ENCODE measurements around the gene KCNQ2. TPM values are rescaled to one million over a fixed set of nuclear protein-coding genes. Genes with fewer than 3 reads are reported as not detected.
A peak's percentile ranks its signal among the peaks of the same experiment; 100 is the strongest.

The KCNQ2 gene
- 0.38 TPM in 1 of 2 replicates, not detected in the other for total RNA-seq (2013; cell fraction: nucleolus; rRNA removed)
- total RNA-seq (2014; rRNA removed) (not detected in 2 replicates), total RNA-seq (2014; rRNA removed; fragmentation: Illumina TruSeq; extraction: Trizol) (not detected in 2 replicates), total RNA-seq (2021) (0.49 TPM in 1 of 2 replicates, not detected in the other), polyA plus RNA-seq (2011; rRNA removed) (0.26 TPM in 1 of 2 replicates, not detected in the other), polyA plus RNA-seq (2014; fragmentation: Illumina TruSeq; extraction: Trizol) (not detected in 2 replicates), polyA plus RNA-seq (2014; fragmentation: Nextera tagmentation; extraction: Ambion mirVana) (not detected), polyA plus RNA-seq (2014; rRNA removed) (0.05 and 0.06 TPM in 2 replicates), polyA plus RNA-seq (2016; fragmentation: Nextera tagmentation; extraction: Ambion mirVana) (not detected), polyA minus RNA-seq (2011; rRNA and poly(A)+ RNA removed) (0.36 TPM in 1 of 2 replicates, not detected in the other), Bru-seq, nascent RNA (not detected), BruChase-seq, experiment 1, labeled RNA remaining after a 6-hour chase (percentile 9 among the genes with signal in this experiment), BruChase-seq, experiment 2, labeled RNA remaining after a 2-hour chase (not detected)
- polyA plus RNA-seq (2011; ENCODE audit: low read depth), result not detected
- polyA plus RNA-seq (2011; cell fraction: cytosol; rRNA removed), result 0.67 and 0.79 TPM in 2 replicates
- polyA plus RNA-seq (2011; cell fraction: nucleus; rRNA removed), result 0.34 and 1.1 TPM in 2 replicates
- 0.35 and 0.45 TPM in 2 replicates for polyA plus RNA-seq (2012)
- not detected in 2 replicates for polyA minus RNA-seq (2011; cell fraction: cytosol; rRNA and poly(A)+ RNA removed)
- not detected in 2 replicates for polyA minus RNA-seq (2011; cell fraction: nucleus; rRNA and poly(A)+ RNA removed)
- long read RNA-seq, experiment 1, partial matches to known transcripts, result 0 of 1 reads
- long read RNA-seq, experiment 1, other reads (novel, unspliced or antisense), result 1 of 1 reads
- long read RNA-seq, experiment 2, partial matches to known transcripts, result 0 of 1 reads
- long read RNA-seq, experiment 2, other reads (novel, unspliced or antisense), result 1 of 1 reads

GRCh38 chr20:63471981-63472831 is at the start of gene KCNQ2:
KCNQ2 (minus strand) TSS chr20:63472655; CDS start chr20:63472463, 192 bp downstream.
- POLR2A ChIA-PET, result no interaction called here
- BruUV-seq (replicated peaks), result no TSS peak
- in situ Hi-C loops (cut with MboI) (no loop called here), intact Hi-C loops (cut with micrococcal nuclease; ENCODE audit: unreplicated experiment) (no loop called here)
- Histone ChIP-seq H3K27me3 (replicated peaks in 1 of 2; ENCODE audit: control insufficient read depth in 2 of 2, insufficient read depth in 2 of 2, low read length in 1 of 2) (peaks cover 3 to 5% of the 10 kb centered on the region in 2 experiments; a peak in 2 of 4 replicates), H3K4me1 (ENCODE audit: control insufficient read depth, insufficient read depth, low read length) (no peaks in the 10 kb centered on the region), H4K20me1 (ENCODE audit: control insufficient read depth, insufficient read depth) (no peaks in the 10 kb centered on the region), H3K36me3 (ENCODE audit: control insufficient read depth in 2 of 2, insufficient read depth in 2 of 2, low read length in 1 of 2) (no peaks in the 10 kb centered on the region), H3K4me3 (no peak within 1 kb of the TSS), H3K4me2 (ENCODE audit: control insufficient read depth, insufficient read depth) (no peak within 1 kb of the TSS), H3K9ac (ENCODE audit: control insufficient read depth, insufficient read depth, low read length) (no peak within 1 kb of the TSS), H3K79me2 (ENCODE audit: control insufficient read depth, insufficient read depth, low read length) (no peaks in the 10 kb centered on the region), H3K9me3 (replicated peaks; ENCODE audit: control insufficient read depth, insufficient read depth, low read length) (no peaks in the 10 kb centered on the region), H2AFZ (ENCODE audit: control insufficient read depth, low read depth, low read length) (no peak within 1 kb of the TSS), H3K27ac (ENCODE audit: control insufficient read depth, insufficient read depth) (no peak within 1 kb of the TSS)
- RAD21 ChIA-PET (ENCODE audit: unreplicated experiment), result no interaction called here
- peak; percentile 78 for TF ChIP-seq SUZ12 (IDR thresholded peaks at IDR 0.05; ENCODE audit: unreplicated experiment)
- no peak for TF ChIP-seq ZZZ3 (IDR thresholded peaks at IDR 0.05; ENCODE audit: control insufficient read depth, insufficient read length, low read depth)
- SMC1A ChIA-PET (ENCODE audit: uncharacterized antibody, unreplicated experiment), result no interaction called here
- 10% methylated on average over 45 of the region's 111 CpGs for WGBS (ENCODE audit: insufficient coverage, insufficient replicate concordance, low lambda C conversion rate, missing lambda C conversion rate)
- no peak for ATAC-seq
- no peak for DNase-seq (ENCODE audit: low read depth, low spot score)
- FAIRE-seq, result no peak
- CTCF ChIA-PET, result no interaction called here
